Measurements from ENCODE around the gene MOSPD3. TPM values are rescaled to one million over a fixed set of nuclear protein-coding genes. Genes with fewer than 3 reads are reported as not detected.

The MOSPD3 gene
- total RNA-seq, 1 donor from 2014 or later, result 12.2 TPM

Small RNAs within 50 kb of the gene (small RNA-seq; reads per million reads assigned to genes)
- not detected for gene SAP25

Other genes starting within 250 kb of the MOSPD3 start
- gene PILRA, start 239.1 kb upstream of the MOSPD3 start, total RNA-seq, result 1.1 TPM
- 4.2 TPM for gene ZCWPW1, start 183.8 kb upstream of the MOSPD3 start, total RNA-seq
- gene MEPCE, start 182.7 kb upstream of the MOSPD3 start, total RNA-seq, result 25.3 TPM
- gene PPP1R35, start 176.0 kb upstream of the MOSPD3 start, total RNA-seq, result 5.1 TPM
- not detected for gene SPACDR, start 148.3 kb upstream of the MOSPD3 start, total RNA-seq
- gene TSC22D4, start 133.3 kb upstream of the MOSPD3 start, total RNA-seq, result 9.7 TPM
- 47.9 TPM for gene NYAP1, start 128.6 kb upstream of the MOSPD3 start, total RNA-seq
- 2.0 TPM for gene AGFG2, start 73.3 kb upstream of the MOSPD3 start, total RNA-seq
- not detected for gene SAP25, start 38.6 kb upstream of the MOSPD3 start, total RNA-seq
- gene LRCH4, start 26.4 kb upstream of the MOSPD3 start, total RNA-seq, result 6.4 TPM
- 0.16 TPM for gene FBXO24, start 26.2 kb upstream of the MOSPD3 start, total RNA-seq
- gene PCOLCE, start 10.2 kb upstream of the MOSPD3 start, total RNA-seq, result 4.2 TPM
- gene TFR2, start 29.0 kb downstream of the MOSPD3 start, total RNA-seq, result 5.3 TPM
- 109 TPM for gene ACTL6B, start 43.9 kb downstream of the MOSPD3 start, total RNA-seq
- 57.7 TPM for gene GNB2, start 61.2 kb downstream of the MOSPD3 start, total RNA-seq
- 15.4 TPM for gene GIGYF1, start 81.7 kb downstream of the MOSPD3 start, total RNA-seq
- gene POP7, start 93.6 kb downstream of the MOSPD3 start, total RNA-seq, result 41.5 TPM
- gene EPO, start 107.9 kb downstream of the MOSPD3 start, total RNA-seq, result not detected
- gene ZAN, start 121.1 kb downstream of the MOSPD3 start, total RNA-seq, result not detected
- gene EPHB4, start 215.0 kb downstream of the MOSPD3 start, total RNA-seq, result 8.4 TPM
- 30.1 TPM for gene SLC12A9, start 240.2 kb downstream of the MOSPD3 start, total RNA-seq